HG02943 (cell line): ENCODE measurements around the gene HIVEP3.

Experiments
- ATAC-seq: cut with Tn5 transposase; IDR thresholded peaks from one replicate; pipeline ENCODE4 v1.9.1; 2021; ENCODE audit warnings: mild to moderate bottlenecking, low read depth, moderate library complexity; ENCODE audit not compliant: unreplicated experiment

The HIVEP3 gene

GRCh38 chr1:41853907-41854306, 64.8 kb downstream of the HIVEP3 start:
- no peak for ATAC-seq

DNA sequence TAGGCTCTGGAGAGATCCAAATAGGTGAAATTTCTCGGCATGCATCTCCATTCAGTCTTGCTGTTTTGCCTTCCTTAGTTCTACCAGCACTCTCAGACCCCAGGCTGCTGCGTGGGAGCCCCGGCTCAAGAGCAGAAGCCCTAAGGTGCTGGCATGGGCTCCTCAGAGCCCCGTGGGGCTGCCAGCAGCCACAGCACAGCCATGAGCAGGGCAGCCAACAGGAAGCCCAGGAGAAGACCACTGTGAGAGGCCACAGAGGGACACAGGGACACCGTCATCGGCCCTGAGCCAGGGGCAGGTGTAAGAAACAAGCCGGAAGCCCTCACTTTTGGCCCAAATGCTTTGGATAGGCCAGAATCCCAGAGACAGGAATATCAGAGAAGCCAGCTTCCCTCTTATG, 66.6 kb downstream of the HIVEP3 start:
- no peak for ATAC-seq

GRCh38 chr1:41851589-41851988, 67.1 kb downstream of the HIVEP3 start:
- ATAC-seq = no peak

DNA sequence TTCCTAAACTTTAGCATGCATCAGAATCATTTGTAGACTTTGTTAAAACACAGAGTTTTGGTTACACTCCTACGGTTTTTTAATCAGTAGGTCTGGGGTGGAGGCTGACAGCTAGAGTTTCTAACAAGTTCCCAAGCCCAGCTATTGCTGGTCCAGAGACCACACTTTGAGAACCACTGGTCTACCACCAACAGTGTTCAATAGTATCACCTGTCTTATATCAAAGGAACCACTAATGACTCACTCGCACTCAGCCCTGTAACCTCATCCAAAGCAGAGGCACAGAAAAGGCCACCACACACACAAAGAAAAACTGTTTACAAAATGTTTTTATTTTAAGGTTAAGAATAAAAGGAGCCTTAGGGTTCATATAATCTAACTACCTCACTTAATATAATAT, 68.7 kb downstream of the HIVEP3 start:
- no peak for ATAC-seq

DNA sequence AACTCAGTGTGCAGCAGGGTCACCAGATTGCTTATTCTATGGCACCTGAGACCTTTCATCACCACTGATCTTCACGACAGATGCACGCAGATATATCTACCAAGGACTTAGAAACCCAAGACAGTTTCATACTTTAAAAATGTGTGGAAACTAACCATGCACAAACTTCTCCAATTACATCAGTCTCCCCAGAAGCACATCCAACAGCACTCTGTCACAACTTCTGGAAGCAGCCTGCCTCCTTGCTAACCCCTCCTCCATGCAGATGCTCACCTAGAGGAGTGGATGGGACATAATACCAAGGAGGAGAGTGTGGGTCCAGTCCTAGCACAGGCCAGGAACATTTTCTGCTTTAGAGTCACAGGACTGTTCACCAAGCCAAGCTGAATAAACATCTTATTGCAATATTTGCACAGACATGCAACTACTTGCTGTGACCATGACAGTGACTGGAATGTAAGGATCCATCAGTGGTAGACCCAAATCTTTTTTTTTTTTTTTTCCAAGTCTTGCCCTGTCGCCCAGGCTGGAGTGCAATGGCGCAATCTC, 69.4 kb downstream of the HIVEP3 start:
- ATAC-seq = no peak

DNA sequence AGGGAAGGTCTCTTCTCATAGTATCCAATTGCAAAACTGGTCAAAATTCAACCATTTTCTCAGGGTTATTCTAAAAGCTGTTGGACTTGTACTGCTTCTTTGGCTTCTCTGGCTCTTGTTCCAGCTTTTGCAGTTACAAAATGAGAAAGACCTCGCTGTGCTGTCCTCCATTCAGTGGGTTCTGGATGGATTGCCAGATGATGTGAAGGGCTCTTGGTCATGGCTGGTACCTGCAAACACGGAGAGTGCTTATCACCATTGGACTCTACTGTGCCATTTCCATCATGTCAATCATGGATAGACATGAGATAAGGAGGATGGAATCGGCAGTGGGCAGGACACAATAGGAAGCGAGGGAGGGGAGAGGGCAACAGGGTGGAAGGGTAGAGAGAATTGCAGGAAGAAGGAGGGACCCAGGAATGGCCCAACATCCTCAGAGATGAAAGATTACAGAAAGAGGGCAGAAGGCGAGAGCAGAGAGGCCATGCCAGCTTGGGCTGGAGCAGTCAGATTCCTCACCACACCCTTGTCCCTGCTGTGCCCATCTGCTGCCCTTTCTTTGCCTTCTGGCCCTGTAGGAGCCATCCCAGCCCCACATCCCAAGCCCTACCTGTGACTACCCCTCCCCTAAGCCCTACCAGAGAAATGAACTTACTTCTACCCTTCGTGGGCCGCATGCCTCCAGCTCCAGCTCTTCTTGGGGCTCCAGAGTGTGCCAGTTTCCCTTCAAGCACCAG, 70.3 kb downstream of the HIVEP3 start:
- no peak for ATAC-seq

DNA sequence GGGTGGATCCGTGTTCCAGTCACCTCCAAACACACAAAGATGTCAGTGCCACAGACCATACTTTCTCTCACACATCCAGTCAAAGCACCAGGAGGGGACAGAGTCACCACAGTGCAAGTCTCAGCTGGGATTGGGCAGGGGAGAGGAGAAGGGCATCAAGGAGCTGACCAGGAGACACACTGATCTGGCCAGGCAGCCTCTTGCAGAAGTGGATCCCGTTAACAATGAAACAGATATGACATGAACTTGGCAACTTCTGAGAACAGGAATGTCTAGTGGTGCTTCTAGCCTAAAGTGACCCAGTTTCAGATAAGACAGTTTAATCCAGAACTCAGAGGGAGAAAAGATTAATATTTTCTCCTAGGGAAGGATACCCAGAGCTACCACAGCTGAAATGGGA, 71.0 kb downstream of the HIVEP3 start:
- ATAC-seq = no peak

GRCh38 chr1:41846625-41847405, 71.9 kb downstream of the HIVEP3 start:
- ATAC-seq = no peak

DNA sequence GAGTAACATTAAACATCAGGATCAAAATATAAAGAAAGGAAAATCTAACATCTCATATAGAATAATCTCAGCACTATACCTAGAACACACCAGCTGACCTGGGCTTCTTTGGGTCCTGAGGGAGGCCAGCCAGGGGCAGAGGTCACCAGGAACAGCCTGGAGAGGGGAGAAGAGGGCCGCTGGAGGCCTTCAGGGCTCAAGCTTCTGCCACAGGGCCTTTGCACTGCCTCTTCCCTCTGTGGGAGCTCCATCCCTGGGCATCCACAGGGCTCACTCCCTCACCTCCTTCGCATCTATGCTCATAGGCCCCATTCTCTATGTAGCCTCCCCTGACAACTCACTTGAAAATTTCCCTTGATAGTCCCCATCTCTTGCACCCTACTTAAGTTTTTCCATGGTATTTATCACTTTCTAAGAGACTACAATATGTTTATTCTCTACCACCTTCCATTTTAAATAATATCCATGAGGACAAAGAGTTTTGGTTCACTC, 73.9 kb downstream of the HIVEP3 start:
- ATAC-seq = no peak

DNA sequence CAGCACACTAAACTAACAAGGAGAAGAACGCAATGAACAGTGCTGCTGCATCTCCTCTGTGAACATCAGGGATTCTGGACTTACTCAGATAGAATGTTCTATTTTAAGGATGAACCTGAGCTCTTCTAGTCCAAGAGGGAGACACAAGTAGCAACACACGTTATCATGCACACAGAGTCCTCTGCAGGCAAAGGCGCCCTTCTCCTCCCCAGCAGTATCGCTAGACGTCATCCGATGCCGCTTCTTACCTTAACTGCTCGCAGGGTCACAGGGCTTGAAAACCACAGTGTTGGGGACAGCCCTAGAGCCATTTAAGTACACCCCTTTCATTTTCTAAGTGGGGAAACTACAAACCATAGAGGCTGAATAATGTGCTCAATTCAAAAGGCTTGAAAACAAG, 74.5 kb downstream of the HIVEP3 start:
- ATAC-seq = no peak

GRCh38 chr1:41842993-41843755, 75.5 kb downstream of the HIVEP3 start:
- no peak for ATAC-seq

- ATAC-seq = no peak
Measured at GRCh38 chr1:41842326-41842725, 76.4 kb downstream of the HIVEP3 start.

DNA sequence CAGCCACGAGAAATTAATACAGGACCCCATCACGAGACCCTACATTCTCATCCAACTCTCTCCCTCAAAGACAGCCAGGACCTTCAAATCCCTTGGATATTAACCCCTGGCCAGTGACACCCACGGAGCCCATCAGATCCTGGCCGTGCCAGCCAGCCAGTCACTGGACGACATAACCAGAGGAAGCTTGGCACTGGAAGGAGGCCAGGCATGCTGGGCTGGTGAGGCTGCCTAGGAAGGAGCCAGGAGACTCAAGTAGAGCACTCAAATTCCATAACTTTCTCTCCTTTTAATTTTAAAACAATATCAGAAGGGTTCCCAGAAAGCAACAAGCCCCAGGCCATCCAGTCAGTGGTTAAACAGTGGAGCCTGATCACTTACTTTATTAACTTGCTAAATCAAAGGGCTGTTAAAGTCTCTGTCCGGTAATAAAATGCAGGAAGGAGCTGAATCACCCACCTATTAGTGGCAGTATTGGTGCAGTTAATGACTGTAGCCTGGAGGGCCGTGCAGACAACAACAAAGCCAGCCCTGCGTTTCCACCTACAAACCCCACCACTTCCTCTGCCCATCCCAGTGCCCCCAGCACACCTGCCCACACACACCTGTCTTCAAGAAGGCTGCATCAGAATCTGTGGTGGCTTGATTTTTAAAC, 78.0 kb downstream of the HIVEP3 start:
- no peak for ATAC-seq

DNA sequence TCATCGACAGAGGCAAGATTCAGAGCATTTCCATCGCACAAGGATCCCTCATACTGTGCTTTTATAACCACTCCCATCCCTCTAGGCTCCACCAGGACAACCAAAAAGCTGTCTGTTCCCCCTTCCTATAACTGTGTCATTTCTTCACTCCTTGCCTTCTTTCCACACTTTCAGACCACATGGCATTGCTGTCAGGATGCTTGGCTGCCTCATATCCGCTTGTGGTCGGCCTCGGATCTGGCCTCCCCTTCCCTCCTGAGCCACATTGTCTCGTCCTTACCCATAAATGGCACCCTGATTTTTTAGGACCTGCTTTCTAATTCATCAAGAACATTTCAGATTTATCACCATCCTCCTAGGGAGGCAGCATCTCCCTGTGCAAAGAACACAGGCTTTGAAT, 80.5 kb downstream of the HIVEP3 start:
- no peak for ATAC-seq

- no peak for ATAC-seq
Measured at GRCh38 chr1:41837691-41838090, 81.0 kb downstream of the HIVEP3 start.

DNA sequence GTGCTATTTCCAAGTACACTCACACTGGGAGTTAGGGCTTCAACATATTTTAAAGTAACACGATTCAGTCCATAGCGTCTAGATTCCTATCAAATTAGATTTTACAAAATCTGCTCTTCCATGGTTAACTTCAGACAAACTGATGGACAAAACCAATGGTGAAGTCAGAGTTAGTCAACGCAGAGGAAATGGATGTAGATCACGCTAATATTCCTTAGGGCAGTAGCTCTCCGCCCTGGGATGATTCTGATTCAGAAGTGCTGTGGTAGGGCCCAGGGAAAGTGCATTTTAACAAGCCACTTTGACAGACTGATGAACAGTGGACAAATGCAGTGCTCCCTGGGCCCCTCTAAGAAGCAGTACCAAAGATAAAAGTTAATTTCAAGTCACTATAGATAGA, 83.2 kb downstream of the HIVEP3 start:
- no peak for ATAC-seq

GRCh38 chr1:41833519-41834000, 85.2 kb downstream of the HIVEP3 start:
- ATAC-seq = no peak

DNA sequence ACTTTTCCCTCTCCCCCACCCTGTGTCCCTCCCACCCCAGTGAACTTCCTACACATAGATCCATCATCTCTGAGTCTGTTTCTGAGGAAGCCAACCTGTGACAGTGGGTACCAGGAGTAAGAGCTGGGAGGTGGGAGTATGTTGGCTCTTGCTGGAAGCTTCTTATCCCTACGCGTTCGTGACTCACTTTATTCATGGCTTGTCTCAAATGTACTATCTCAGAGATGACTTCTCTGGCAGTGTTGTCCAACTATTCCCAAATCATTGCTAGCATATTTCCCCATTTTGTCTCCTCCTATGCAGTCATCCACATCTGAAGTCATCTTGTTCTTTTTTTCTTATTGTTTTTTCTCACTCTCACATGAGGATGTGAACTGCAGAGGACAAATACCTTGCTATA, 88.0 kb downstream of the HIVEP3 start:
- ATAC-seq = no peak

GRCh38 chr1:41827991-41828570, 90.6 kb downstream of the HIVEP3 start:
- ATAC-seq = no peak

DNA sequence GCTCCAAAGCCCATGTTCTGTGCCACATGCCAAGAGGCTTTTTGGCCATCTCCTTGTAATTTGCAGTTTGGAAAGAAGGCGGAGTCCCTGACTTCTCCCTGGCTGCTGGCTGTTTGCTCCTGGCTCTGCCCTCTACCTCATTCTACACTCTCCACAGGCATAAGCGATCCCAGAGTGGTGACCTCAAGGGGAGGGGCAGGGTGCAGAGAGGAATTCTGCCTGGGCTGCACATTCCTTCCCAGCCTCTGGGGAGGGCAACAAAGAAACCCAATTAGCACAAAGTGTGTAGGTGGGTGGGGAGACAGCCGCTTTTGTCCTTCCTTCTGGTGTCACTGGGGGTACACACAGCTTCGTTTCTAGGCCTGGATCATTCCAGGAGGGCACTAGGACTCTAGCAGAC, 95.3 kb downstream of the HIVEP3 start:
- no peak for ATAC-seq
